DND-41 (cell line): ENCODE results near the gene ERBB4.
"Not testable (repeated sequence)": the region's sequence is repeated elsewhere in the genome, so short reads cannot be mapped to it uniquely, and the experiment has no call there.

ENCODE experiments used
- ATAC-seq: fragments of 200-7000 bp; cut with Tn5 transposase; 3 replicates; pipeline ENCODE4 v1.9.1; 2021; ENCODE audit warnings: low read depth; ENCODE audit not compliant: insufficient read depth
- DNase-seq: peaks from one replicate; pipeline ENCODE4 v3.0.0-alpha.2; 2020
- H2AFZ ChIP-seq: 2 replicates; pipeline ENCODE4 v1.6.0; 2012; ENCODE audit warnings: low read depth, low read length
- H3K27ac ChIP-seq: 2 replicates; pipeline ENCODE4 v1.5.1; 2012; ENCODE audit warnings: low read length, inconsistent platforms
- H3K27me3 ChIP-seq: fragments of 200-600 bp; sonication (generic); 2 replicates; pipeline ENCODE4 v1.6.0; 2012; ENCODE audit warnings: low read length, mild to moderate bottlenecking, inconsistent platforms; ENCODE audit not compliant: insufficient read depth, poor library complexity
- H3K36me3 ChIP-seq: 2 replicates; pipeline ENCODE4 v1.5.1; 2012; ENCODE audit warnings: low read length, inconsistent platforms; ENCODE audit not compliant: insufficient read depth
- H3K4me1 ChIP-seq: 2 replicates; pipeline ENCODE4 v1.5.1; 2012; ENCODE audit warnings: mild to moderate bottlenecking, low read length; ENCODE audit not compliant: insufficient read depth
- H3K4me2 ChIP-seq: 2 replicates; pipeline ENCODE4 v1.6.0; 2012; ENCODE audit warnings: mild to moderate bottlenecking, moderate library complexity, low read length, inconsistent platforms; ENCODE audit not compliant: insufficient read depth
- H3K4me3 ChIP-seq, 2 experiments: fragments of 200-600 bp in 1 of 2; shearing (Covaris generic) in 1 of 2; 2 replicates each; pipeline ENCODE4 v1.5.1; 2012 to 2016; ENCODE audit warnings: inconsistent platforms in 2 of 2, low read length in 2 of 2, mild to moderate bottlenecking in 2 of 2, low read depth in 1 of 2, moderate library complexity in 1 of 2
- H3K79me2 ChIP-seq: 2 replicates; pipeline ENCODE4 v1.6.0; 2012; ENCODE audit warnings: low read length, inconsistent platforms; ENCODE audit not compliant: insufficient read depth
- H3K9ac ChIP-seq: 2 replicates; pipeline ENCODE4 v1.6.0; 2012; ENCODE audit warnings: low read depth, mild to moderate bottlenecking, inconsistent platforms, low read length, moderate library complexity
- H3K9me3 ChIP-seq: 2 replicates; pipeline ENCODE4 v1.5.1; 2012; ENCODE audit warnings: low read length, moderate library complexity, mild to moderate bottlenecking, inconsistent platforms; ENCODE audit not compliant: insufficient read depth, severe bottlenecking
- H4K20me1 ChIP-seq: 2 replicates; pipeline ENCODE4 v1.6.0; 2012; ENCODE audit warnings: low read length; ENCODE audit not compliant: insufficient read depth
- CTCF ChIP-seq: IDR thresholded peaks from 2 replicates; pipeline ENCODE4 v1.5.1; 2012; ENCODE audit warnings: borderline replicate concordance, low read length, moderate library complexity, mild to moderate bottlenecking; ENCODE audit not compliant: poor library complexity, severe bottlenecking; ENCODE audit errors: extremely low read depth
- EZH2 ChIP-seq: IDR thresholded peaks from 3 replicates; pipeline ENCODE4 v1.6.1; 2012; ENCODE audit warnings: borderline replicate concordance, low read depth, mild to moderate bottlenecking, moderate library complexity, low read length, inconsistent platforms; ENCODE audit not compliant: severe bottlenecking

The ERBB4 gene

DNA sequence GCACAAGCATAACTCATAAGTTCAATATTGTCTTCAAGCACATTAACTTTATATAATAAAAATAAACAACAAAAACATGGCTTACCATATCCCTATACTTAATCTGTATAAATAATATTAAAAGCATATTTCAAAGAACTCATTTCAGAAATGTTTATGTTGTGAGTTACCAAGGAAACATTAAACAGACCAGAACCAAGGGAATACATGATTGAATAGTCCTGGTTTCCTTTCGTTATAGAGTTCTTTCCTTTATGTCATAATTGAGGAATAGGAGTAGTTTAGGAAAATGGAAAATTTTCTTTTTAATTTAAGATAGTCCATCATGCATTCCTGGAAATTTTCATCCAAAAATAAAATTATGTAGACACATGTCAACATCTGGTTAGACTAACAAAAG, 343.0 kb downstream of the ERBB4 start:
- no peaks in the 10 kb centered on the region for H3K36me3 ChIP-seq
- H3K27me3 ChIP-seq: no peaks in the 10 kb centered on the region
- H3K9ac ChIP-seq: no peak overlapping the region
- no peak overlapping the region for H2AFZ ChIP-seq
- no peaks in the 10 kb centered on the region for H3K9me3 ChIP-seq
- TF ChIP-seq EZH2: no peak
- TF ChIP-seq CTCF: no peak
- H3K4me2 ChIP-seq: no peak overlapping the region
- no peaks in the 10 kb centered on the region for H3K4me1 ChIP-seq
- ATAC-seq (no peak), DNase-seq (no peak)
- H3K79me2 ChIP-seq: no peaks in the 10 kb centered on the region
- no peaks in the 10 kb centered on the region for H4K20me1 ChIP-seq
- no peak overlapping the region for H3K27ac ChIP-seq
- no peak overlapping the region for H3K4me3 ChIP-seq

- Histone ChIP-seq H4K20me1 (no peaks in the 10 kb centered on the region), H3K4me3 (no peak overlapping the region), H3K27me3 (no peaks in the 10 kb centered on the region), H2AFZ (no peak overlapping the region), H3K9me3 (no peaks in the 10 kb centered on the region), H3K4me2 (no peak overlapping the region), H3K27ac (no peak overlapping the region), H3K4me1 (no peaks in the 10 kb centered on the region), H3K9ac (no peak overlapping the region), H3K79me2 (no peaks in the 10 kb centered on the region), H3K36me3 (no peaks in the 10 kb centered on the region)
- ATAC-seq (no peak), DNase-seq (no peak)
- TF ChIP-seq CTCF (no peak), EZH2 (no peak)
Measured at GRCh38 chr2:212194396-212194795, 344.2 kb downstream of the ERBB4 start.

DNA sequence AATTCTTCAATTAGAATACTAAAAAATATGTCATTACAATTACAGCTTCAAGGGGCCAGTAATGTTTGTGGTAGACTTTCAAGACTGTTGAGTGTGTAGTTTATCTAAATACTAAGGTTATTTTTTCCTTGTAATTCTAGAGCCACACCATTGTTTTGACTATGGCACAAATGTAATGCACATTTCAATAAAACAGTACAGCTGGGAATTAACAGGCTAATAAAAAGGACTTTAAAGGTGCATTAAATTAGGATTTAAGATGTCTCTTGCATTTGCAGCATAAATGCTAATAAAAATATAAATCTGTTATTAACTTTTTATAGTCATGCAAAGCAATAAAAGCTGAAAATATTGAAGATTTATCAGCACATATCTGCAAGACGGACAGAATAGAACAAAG, 344.8 kb downstream of the ERBB4 start:
- Histone ChIP-seq H3K4me3 (no peak overlapping the region), H3K9ac (no peak overlapping the region), H3K4me2 (no peak overlapping the region), H4K20me1 (no peaks in the 10 kb centered on the region), H3K36me3 (no peaks in the 10 kb centered on the region), H3K27ac (no peak overlapping the region), H3K9me3 (no peaks in the 10 kb centered on the region), H3K27me3 (no peaks in the 10 kb centered on the region), H3K4me1 (no peaks in the 10 kb centered on the region), H2AFZ (no peak overlapping the region), H3K79me2 (no peaks in the 10 kb centered on the region)
- no peak for DNase-seq
- no peak for TF ChIP-seq EZH2
- no peak for ATAC-seq

DNA sequence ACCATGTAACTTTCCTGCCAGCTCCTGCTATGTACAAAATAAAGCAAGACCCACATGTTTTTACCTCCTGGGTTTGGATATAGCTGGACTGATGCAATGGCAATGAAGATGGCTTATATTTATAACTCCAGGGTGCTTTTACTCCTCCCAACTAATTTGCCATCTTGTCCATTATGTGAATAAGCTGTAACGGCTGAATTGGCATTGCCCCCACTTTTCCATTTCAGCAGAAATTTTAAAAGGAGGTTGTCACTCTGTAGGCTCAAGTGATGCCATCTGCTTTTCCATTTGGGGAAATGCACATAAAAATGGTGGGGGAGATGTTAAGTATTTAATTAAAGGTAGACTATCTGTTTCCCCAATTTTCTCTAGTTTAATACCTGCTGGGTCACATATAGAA, 345.5 kb downstream of the ERBB4 start:
- DNase-seq: no peak
- no peak overlapping the region for H3K4me2 ChIP-seq
- no peak for ATAC-seq

DNA sequence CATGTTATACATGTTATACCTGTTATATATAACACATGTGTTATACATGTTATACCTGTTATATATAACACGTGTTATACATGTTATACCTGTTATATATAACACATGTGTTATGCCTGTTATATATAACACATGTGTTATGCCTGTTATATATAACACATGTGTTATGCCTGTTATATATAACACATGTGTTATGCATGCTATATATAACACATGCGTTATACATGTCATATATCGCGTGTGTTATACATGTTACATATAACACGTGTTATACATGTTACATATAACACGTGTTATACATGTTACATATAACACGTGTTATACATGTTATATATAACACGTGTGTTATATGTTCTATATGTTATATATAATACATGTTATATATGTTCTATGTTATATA, 347.2 kb downstream of the ERBB4 start:
- not testable (repeated sequence) for H3K4me1 ChIP-seq, ATAC-seq, H2AFZ ChIP-seq, H3K9me3 ChIP-seq, H3K4me2 ChIP-seq, H3K27ac ChIP-seq, H3K36me3 ChIP-seq, H3K27me3 ChIP-seq, DNase-seq, H3K4me3 ChIP-seq, H3K79me2 ChIP-seq, H3K9ac ChIP-seq, H4K20me1 ChIP-seq

More for the DNA sequence above, 345.5 kb downstream of the ERBB4 start:
- no peak for TF ChIP-seq EZH2
- no peak for TF ChIP-seq CTCF
- no peaks in the 10 kb centered on the region for H3K36me3 ChIP-seq
- H3K79me2 ChIP-seq: no peaks in the 10 kb centered on the region
- no peaks in the 10 kb centered on the region for H3K9me3 ChIP-seq
- no peak overlapping the region for H3K9ac ChIP-seq
- no peaks in the 10 kb centered on the region for H3K4me1 ChIP-seq
- H4K20me1 ChIP-seq: no peaks in the 10 kb centered on the region
- no peak overlapping the region for H2AFZ ChIP-seq
- H3K27ac ChIP-seq: no peak overlapping the region
- no peaks in the 10 kb centered on the region for H3K27me3 ChIP-seq
- no peak overlapping the region for H3K4me3 ChIP-seq
